Endothelial cell (in vitro differentiated cells): ENCODE measurements around the gene CA10. TPM values are rescaled to one million over a fixed set of nuclear protein-coding genes. Genes with fewer than 3 reads are reported as not detected.

Experiments used
- DNase-seq: peaks from one replicate; pipeline ENCODE4 v3.0.0; 2021; ENCODE audit warnings: low spot score
- H3K27ac Mint-ChIP-seq: one replicate; pipeline ENCODE4 v1.8.0; 2021; ENCODE audit warnings: mixed read lengths, inconsistent platforms; ENCODE audit not compliant: unreplicated experiment
- H3K27me3 Mint-ChIP-seq: one replicate; pipeline ENCODE4 v1.8.0; 2021; ENCODE audit warnings: mild to moderate bottlenecking, moderate library complexity, mixed read lengths, inconsistent platforms; ENCODE audit not compliant: unreplicated experiment
- H3K36me3 Mint-ChIP-seq: one replicate; pipeline ENCODE4 v1.8.0; 2021; ENCODE audit warnings: mild to moderate bottlenecking, low read depth, mixed read lengths, inconsistent platforms; ENCODE audit not compliant: unreplicated experiment
- H3K4me1 Mint-ChIP-seq: one replicate; pipeline ENCODE4 v1.8.0; 2021; ENCODE audit warnings: mild to moderate bottlenecking, mixed read lengths, inconsistent platforms; ENCODE audit not compliant: unreplicated experiment
- H3K4me3 Mint-ChIP-seq: one replicate; pipeline ENCODE4 v1.8.0; 2021; ENCODE audit warnings: mild to moderate bottlenecking, mixed read lengths, inconsistent platforms; ENCODE audit not compliant: unreplicated experiment
- H3K9me3 Mint-ChIP-seq: one replicate; pipeline ENCODE4 v1.8.0; 2021; ENCODE audit warnings: mixed read lengths, inconsistent platforms; ENCODE audit not compliant: unreplicated experiment
- CTCF ChIP-seq: fragments of 200-600 bp; sonication (generic); IDR thresholded peaks from one replicate; pipeline ENCODE4 v1.5.0; 2021; ENCODE audit warnings: antibody characterized with exemption; ENCODE audit not compliant: unreplicated experiment
- total RNA-seq: library from RNA; stranded (reverse); fragmentation: NEBNext Ultra II Directional; extraction: Animal tissue kit (Norgen Biotek cat#: 25700); gene quantifications from one replicate; pipeline ENCODE4 v1.2.1, GENCODE V29; 2021; ENCODE audit not compliant: unreplicated experiment

CA10 gene
- total RNA-seq, 1 donor from 2014 or later: not detected

GRCh38 chr17:51746421-51746820 lies 412.1 kb downstream of the CA10 start:
- TF ChIP-seq CTCF: no peak
- Mint-ChIP-seq H3K27me3 (no peaks in the 10 kb centered on the region), H3K27ac (no peak overlapping the region), H3K36me3 (no peaks in the 10 kb centered on the region), H3K4me1 (no peaks in the 10 kb centered on the region), H3K9me3 (no peaks in the 10 kb centered on the region), H3K4me3 (no peak overlapping the region)
- no peak for DNase-seq

- Mint-ChIP-seq H3K4me1 (no peaks in the 10 kb centered on the region), H3K9me3 (no peaks in the 10 kb centered on the region), H3K27ac (no peak overlapping the region), H3K4me3 (no peak overlapping the region), H3K36me3 (no peaks in the 10 kb centered on the region), H3K27me3 (no peaks in the 10 kb centered on the region)
- TF ChIP-seq CTCF: no peak
- DNase-seq: no peak
Observed at GRCh38 chr17:51745993-51746392, 412.5 kb downstream of the CA10 start.

- H3K36me3 Mint-ChIP-seq: no peaks in the 10 kb centered on the region
- TF ChIP-seq CTCF: no peak
Observed at GRCh38 chr17:51743477-51743876, 415.0 kb downstream of the CA10 start.

GRCh38 chr17:51742571-51742970 lies 415.9 kb downstream of the CA10 start:
- no peak overlapping the region for H3K4me3 Mint-ChIP-seq
- H3K4me1 Mint-ChIP-seq: no peaks in the 10 kb centered on the region
- no peak for DNase-seq
- no peak for TF ChIP-seq CTCF
- no peaks in the 10 kb centered on the region for H3K9me3 Mint-ChIP-seq
- no peak overlapping the region for H3K27ac Mint-ChIP-seq
- H3K36me3 Mint-ChIP-seq: no peaks in the 10 kb centered on the region
- H3K27me3 Mint-ChIP-seq: no peaks in the 10 kb centered on the region

More at GRCh38 chr17:51743477-51743876, 415.0 kb downstream of the CA10 start:
- H3K27me3 Mint-ChIP-seq: no peaks in the 10 kb centered on the region
- DNase-seq: no peak
- H3K4me3 Mint-ChIP-seq: no peak overlapping the region
- no peaks in the 10 kb centered on the region for H3K4me1 Mint-ChIP-seq
- no peaks in the 10 kb centered on the region for H3K9me3 Mint-ChIP-seq
- H3K27ac Mint-ChIP-seq: no peak overlapping the region

- Mint-ChIP-seq H3K36me3 (no peaks in the 10 kb centered on the region), H3K4me3 (no peak overlapping the region), H3K9me3 (no peaks in the 10 kb centered on the region), H3K4me1 (no peaks in the 10 kb centered on the region), H3K27ac (no peak overlapping the region), H3K27me3 (no peaks in the 10 kb centered on the region)
- no peak for DNase-seq
- TF ChIP-seq CTCF: no peak
Observed at GRCh38 chr17:51741458-51741857, 417.1 kb downstream of the CA10 start.
